Neural progenitor cell (in vitro differentiated cells): ENCODE results near the gene CHST12. TPM values are rescaled to one million over a fixed set of nuclear protein-coding genes. Genes with fewer than 3 reads are reported as not detected.

Experiments used
- DNase-seq: peaks from one replicate; pipeline ENCODE4 v3.0.0-alpha.2; 2016; ENCODE audit warnings: low spot score
- H2AFZ ChIP-seq: fragments of 200-600 bp; sonication (generic); replicated peaks from 2 replicates; pipeline ENCODE4 v1.6.1; 2016; ENCODE audit warnings: antibody characterized with exemption
- H3F3A ChIP-seq: fragments of 200-600 bp; sonication (generic); 2 replicates; pipeline ENCODE4 v1.6.1; 2016; ENCODE audit warnings: antibody characterized with exemption, low read depth
- H3K27ac ChIP-seq: fragments of 200-600 bp; sonication (generic); 2 replicates; pipeline ENCODE4 v1.5.1; 2016; ENCODE audit warnings: mild to moderate bottlenecking
- H3K27me3 ChIP-seq: fragments of 200-600 bp; sonication (generic); 2 replicates; pipeline ENCODE4 v1.6.1; 2016; ENCODE audit warnings: mild to moderate bottlenecking, moderate library complexity
- H3K36me3 ChIP-seq: fragments of 200-600 bp; sonication (generic); 2 replicates; pipeline ENCODE4 v1.5.1; 2016
- H3K4me1 ChIP-seq: fragments of 200-600 bp; sonication (generic); 2 replicates; pipeline ENCODE4 v1.6.1; 2016; ENCODE audit warnings: mixed run types
- H3K4me2 ChIP-seq: fragments of 200-600 bp; sonication (generic); 2 replicates; pipeline ENCODE4 v1.6.1; 2016
- H3K4me3 ChIP-seq: fragments of 200-600 bp; sonication (generic); 2 replicates; pipeline ENCODE4 v1.5.1; 2016
- H3K79me2 ChIP-seq: fragments of 200-600 bp; sonication (generic); 2 replicates; pipeline ENCODE4 v1.6.1; 2016; ENCODE audit warnings: low read depth
- H3K9ac ChIP-seq: fragments of 200-600 bp; sonication (generic); 2 replicates; pipeline ENCODE4 v1.6.1; 2016
- H3K9me3 ChIP-seq: fragments of 200-600 bp; sonication (generic); 2 replicates; pipeline ENCODE4 v1.5.1; 2016; ENCODE audit warnings: low read depth
- H4K20me1 ChIP-seq: fragments of 200-600 bp; sonication (generic); 2 replicates; pipeline ENCODE4 v1.6.1; 2016; ENCODE audit warnings: low read depth
- H3K27ac Mint-ChIP-seq: 3 replicates; pipeline ENCODE4 v1.8.0; 2021; ENCODE audit warnings: mixed read lengths
- H3K27me3 Mint-ChIP-seq: 2 replicates; pipeline ENCODE4 v1.8.0; 2022; ENCODE audit warnings: low read depth, mild to moderate bottlenecking, inconsistent platforms, moderate library complexity, mixed read lengths; ENCODE audit not compliant: insufficient read depth
- H3K36me3 Mint-ChIP-seq: 3 replicates; pipeline ENCODE4 v1.8.0; 2021; ENCODE audit warnings: mixed read lengths
- H3K4me1 Mint-ChIP-seq: 3 replicates; pipeline ENCODE4 v1.8.0; 2021; ENCODE audit warnings: mixed read lengths
- H3K4me3 Mint-ChIP-seq: 3 replicates; pipeline ENCODE4 v1.8.0; 2021; ENCODE audit warnings: mild to moderate bottlenecking, moderate library complexity, mixed read lengths
- H3K9me3 Mint-ChIP-seq: 3 replicates; pipeline ENCODE4 v1.8.0; 2020; ENCODE audit warnings: mixed read lengths
- CTCF ChIP-seq: fragments of 200-600 bp; sonication (generic); IDR thresholded peaks from 2 replicates; pipeline ENCODE4 v1.5.1; 2017; ENCODE audit warnings: antibody characterized with exemption, mild to moderate bottlenecking
- EZH2 ChIP-seq: fragments of 200-600 bp; sonication (generic); IDR thresholded peaks from 2 replicates; pipeline ENCODE4 v1.6.1; 2017; ENCODE audit warnings: antibody characterized with exemption, mild to moderate bottlenecking, moderate library complexity
- EZH2phosphoT487 ChIP-seq: fragments of 200-600 bp; sonication (generic); IDR thresholded peaks from 2 replicates; pipeline ENCODE4 v1.6.1; 2017; ENCODE audit warnings: antibody characterized with exemption
- total RNA-seq: library from RNA; depleted of rRNA; stranded (reverse); fragments of >200 nt; gene quantifications from 2 replicates; pipeline ENCODE4 v1.2.3, GENCODE V29; 2015; ENCODE audit warnings: low replicate concordance

Gene CHST12
- total RNA-seq: 0.43 and 7.2 TPM in 2 replicates

GRCh38 chr7:2403014-2403717 is at the start of gene CHST12:
Gene CHST12 (plus strand): TSS chr7:2403611. CDS start chr7:2432640, 29,029 bp downstream.
- H2AFZ ChIP-seq: peak within 1 kb of the TSS; percentile 71
- peaks cover 4% of the 10 kb centered on the region for H3K36me3 Mint-ChIP-seq

GRCh38 chr7:2353936-2354185 is 49.5 kb upstream of the CHST12 start:
- DNase-seq: peak; percentile 93
- Histone ChIP-seq H3K9ac (peak overlapping the region; percentile 100), H3K4me2 (peak overlapping the region; percentile 70), H3K36me3 (no peaks in the 10 kb centered on the region), H3K4me3 (peak overlapping the region; percentile 74), H2AFZ (peak overlapping the region; percentile 100), H3K4me1 (peaks cover 14% of the 10 kb centered on the region), H3K27me3 (no peaks in the 10 kb centered on the region), H3F3A (no peaks in the 10 kb centered on the region), H3K9me3 (no peaks in the 10 kb centered on the region), H3K79me2 (peaks cover 85% of the 10 kb centered on the region), H3K27ac (peak overlapping the region; percentile 100), H4K20me1 (peaks cover 39% of the 10 kb centered on the region)
- H3K27me3 Mint-ChIP-seq: peaks cover 18% of the 10 kb centered on the region
- H3K4me3 Mint-ChIP-seq: peak overlapping the region; percentile 94
- TF ChIP-seq CTCF: no peak
- TF ChIP-seq EZH2: no peak
- no peak for TF ChIP-seq EZH2phosphoT487
- peaks cover 3% of the 10 kb centered on the region for H3K36me3 Mint-ChIP-seq
- no peaks in the 10 kb centered on the region for H3K9me3 Mint-ChIP-seq
- peaks cover 17% of the 10 kb centered on the region for H3K4me1 Mint-ChIP-seq
- H3K27ac Mint-ChIP-seq: peak overlapping the region; percentile 100

More at GRCh38 chr7:2403014-2403717, at the start of gene CHST12:
- H3K4me3 Mint-ChIP-seq: peak within 1 kb of the TSS; percentile 89
- H3K4me3 ChIP-seq: peak within 1 kb of the TSS; percentile 82
- H3K9me3 Mint-ChIP-seq: no peaks in the 10 kb centered on the region
- H3K27ac ChIP-seq: no peak within 1 kb of the TSS
- peaks cover 27% of the 10 kb centered on the region for H3F3A ChIP-seq
- H3K4me1 Mint-ChIP-seq: peaks cover 32% of the 10 kb centered on the region
- H3K9ac ChIP-seq: peak within 1 kb of the TSS; percentile 10
- no peak within 1 kb of the TSS for H3K27ac Mint-ChIP-seq
- DNase-seq: peak; percentile 98
- peak within 1 kb of the TSS; percentile 88 for H3K4me2 ChIP-seq
- no peaks in the 10 kb centered on the region for H3K36me3 ChIP-seq
- TF ChIP-seq CTCF (no peak), EZH2phosphoT487 (no peak), EZH2 (no peak)
- no peaks in the 10 kb centered on the region for H3K9me3 ChIP-seq
- peaks cover 33% of the 10 kb centered on the region for H3K79me2 ChIP-seq
- peaks cover 6% of the 10 kb centered on the region for H3K4me1 ChIP-seq
- no peaks in the 10 kb centered on the region for H3K27me3 ChIP-seq
- H4K20me1 ChIP-seq: peaks cover 11% of the 10 kb centered on the region
- H3K27me3 Mint-ChIP-seq: peaks cover 3% of the 10 kb centered on the region

- no peak for TF ChIP-seq CTCF
- TF ChIP-seq EZH2phosphoT487: no peak
- no peak for TF ChIP-seq EZH2
- H3K79me2 ChIP-seq: peaks cover 85% of the 10 kb centered on the region
- DNase-seq: peak; percentile 96
Measured at GRCh38 chr7:2354186-2354938, 49.0 kb upstream of the CHST12 start, which contains the start of gene EIF3B. Gene EIF3B (plus strand): TSS chr7:2354827. CDS start chr7:2354922, 95 bp downstream.

More at GRCh38 chr7:2354186-2354938, 49.0 kb upstream of the CHST12 start, which contains the start of gene EIF3B:
- Histone ChIP-seq H3K4me3 (peak within 1 kb of the TSS; percentile 74), H3F3A (no peaks in the 10 kb centered on the region), H3K27ac (peak within 1 kb of the TSS; percentile 100), H3K4me1 (peaks cover 14% of the 10 kb centered on the region), H3K27me3 (no peaks in the 10 kb centered on the region), H3K9ac (peak within 1 kb of the TSS; percentile 100), H4K20me1 (peaks cover 44% of the 10 kb centered on the region), H3K36me3 (no peaks in the 10 kb centered on the region), H3K9me3 (no peaks in the 10 kb centered on the region), H2AFZ (peak within 1 kb of the TSS; percentile 100), H3K4me2 (peak within 1 kb of the TSS; percentile 82)
- peaks cover 3% of the 10 kb centered on the region for H3K36me3 Mint-ChIP-seq
- H3K4me1 Mint-ChIP-seq: peaks cover 17% of the 10 kb centered on the region
- peaks cover 18% of the 10 kb centered on the region for H3K27me3 Mint-ChIP-seq
- H3K27ac Mint-ChIP-seq: peak within 1 kb of the TSS; percentile 100
- no peaks in the 10 kb centered on the region for H3K9me3 Mint-ChIP-seq
- H3K4me3 Mint-ChIP-seq: peak within 1 kb of the TSS; percentile 94
